A549 treated with Hydrocortisone at 1 μM for 4 hours (cell line): Measurements from ENCODE around the gene IL7R. TPM values are rescaled to one million over a fixed set of nuclear protein-coding genes. Genes with fewer than 3 reads are reported as not detected.

ENCODE experiments used
- total RNA-seq: library from RNA; stranded (reverse); fragments of 200-300 nt; extraction: Qiagen RNA extraction; gene quantifications from 5 replicates; pipeline ENCODE4 v1.2.3, GENCODE V29; 2022

IL7R gene
- 0.28 to 0.59 TPM (median 0.36 TPM) in 5 replicates for total RNA-seq

GRCh38 chr5:35856765-35857351 is at the start of gene IL7R:
IL7R (plus strand) TSS chr5:35856891; CDS start chr5:35856978, 87 bp downstream.

Other genes starting within 250 kb of the IL7R start
- 1.5 to 2.4 TPM (median 2.2 TPM) in 5 replicates for gene SPEF2, start 239.0 kb upstream of the IL7R start, total RNA-seq
- gene CAPSL, start 81.7 kb downstream of the IL7R start, total RNA-seq, result not detected in 5 replicates
- not detected in 5 replicates for gene UGT3A1, start 134.5 kb downstream of the IL7R start, total RNA-seq
- gene UGT3A2, start 210.0 kb downstream of the IL7R start, total RNA-seq, result not detected in 5 replicates